Sigmoid colon (tissue), 4 donors: Measurements from ENCODE around the gene TMEM79.

ENCODE experiments used
- EP300 ChIP-seq, 4 donors: sonication (generic); formaldehyde crosslinking; IDR thresholded peaks; one replicate each; pipeline ENCODE4 v1.6.1; 2017; ENCODE audit warnings: antibody characterized with exemption in 4 of 4
- POLR2AphosphoS5 ChIP-seq, 4 donors: sonication (generic); formaldehyde crosslinking; IDR thresholded peaks; one replicate each; pipeline ENCODE4 v1.6.1; 2017; ENCODE audit warnings: antibody characterized with exemption in 4 of 4
- TF ChIP-seq, protein P1 (sequence below), 4 experiments: fragments of 450-650 bp in 3 of 4; fragments of 200-600 bp in 1 of 4; IDR thresholded peaks; one replicate each; pipeline ENCODE4 v1.5.1; 2016 to 2019; ENCODE audit warnings: antibody characterized with exemption in 4 of 4, mild to moderate bottlenecking in 3 of 4, moderate library complexity in 2 of 4

DNA sequence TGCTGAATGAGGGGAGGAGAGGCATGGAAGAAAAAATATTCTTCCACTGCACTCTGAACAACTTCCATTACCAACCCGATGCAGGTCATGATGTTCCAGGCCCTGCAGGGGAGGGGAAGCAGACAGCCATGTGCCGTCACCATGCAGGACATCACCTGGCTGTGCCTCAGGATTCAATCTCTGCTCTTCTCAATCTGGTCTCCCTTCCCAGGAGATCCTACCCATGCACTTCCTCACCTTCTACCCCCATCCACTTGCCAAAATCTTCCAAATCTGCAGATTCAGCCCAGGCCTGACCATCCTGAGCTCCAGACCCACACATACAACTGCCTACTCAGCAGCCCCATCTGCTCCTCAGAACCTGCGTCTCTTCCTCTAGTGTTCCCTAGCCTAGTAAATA, 30.5 kb upstream of the TMEM79 start:
- TF ChIP-seq, protein P1, sequence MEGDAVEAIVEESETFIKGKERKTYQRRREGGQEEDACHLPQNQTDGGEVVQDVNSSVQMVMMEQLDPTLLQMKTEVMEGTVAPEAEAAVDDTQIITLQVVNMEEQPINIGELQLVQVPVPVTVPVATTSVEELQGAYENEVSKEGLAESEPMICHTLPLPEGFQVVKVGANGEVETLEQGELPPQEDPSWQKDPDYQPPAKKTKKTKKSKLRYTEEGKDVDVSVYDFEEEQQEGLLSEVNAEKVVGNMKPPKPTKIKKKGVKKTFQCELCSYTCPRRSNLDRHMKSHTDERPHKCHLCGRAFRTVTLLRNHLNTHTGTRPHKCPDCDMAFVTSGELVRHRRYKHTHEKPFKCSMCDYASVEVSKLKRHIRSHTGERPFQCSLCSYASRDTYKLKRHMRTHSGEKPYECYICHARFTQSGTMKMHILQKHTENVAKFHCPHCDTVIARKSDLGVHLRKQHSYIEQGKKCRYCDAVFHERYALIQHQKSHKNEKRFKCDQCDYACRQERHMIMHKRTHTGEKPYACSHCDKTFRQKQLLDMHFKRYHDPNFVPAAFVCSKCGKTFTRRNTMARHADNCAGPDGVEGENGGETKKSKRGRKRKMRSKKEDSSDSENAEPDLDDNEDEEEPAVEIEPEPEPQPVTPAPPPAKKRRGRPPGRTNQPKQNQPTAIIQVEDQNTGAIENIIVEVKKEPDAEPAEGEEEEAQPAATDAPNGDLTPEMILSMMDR (IDR thresholded peaks at IDR 0.05): no peak
- no peak for TF ChIP-seq POLR2AphosphoS5 (IDR thresholded peaks at IDR 0.05)
- no peak for TF ChIP-seq EP300 (IDR thresholded peaks at IDR 0.05)
